IMR-90 (cell line): ENCODE results near the gene DCP2. TPM values are rescaled to one million over a fixed set of nuclear protein-coding genes. Genes with fewer than 3 reads are reported as not detected.

Experiments used
- ATAC-seq: fragments of 200-7000 bp; cut with Tn5 transposase; 2 replicates; pipeline ENCODE4 v1.9.1; 2020; ENCODE audit warnings: low read depth, mild to moderate bottlenecking, moderate library complexity
- BruUV-seq: library from RNA; stranded (reverse); fragments of 400-500 nt; replicated peaks from 2 replicates; lab custom pipeline; 2021; lab: Mats Ljungman, UMichigan
- CTCF ChIA-PET: fragments of 300-600 bp; formaldehyde crosslinking; extraction: SDS; loops from one replicate; lab custom pipeline; 2021; ENCODE audit warnings: antibody characterized with exemption; lab: Yijun Ruan, JAX
- POLR2A ChIA-PET: fragments of 300-600 bp; sonication (Branson Sonifier 250); formaldehyde crosslinking; loops from one replicate; lab custom pipeline; 2022; ENCODE audit warnings: antibody characterized with exemption; ENCODE audit not compliant: unreplicated experiment; lab: Charles Lee
- DNase-seq: peaks from one replicate; pipeline ENCODE4 v3.0.0; 2013
- H2AFZ ChIP-seq: replicated peaks from 2 replicates; pipeline ENCODE3; 2013; ENCODE audit warnings: low read length, mild to moderate bottlenecking; ENCODE audit not compliant: poor library complexity
- H2AK5ac ChIP-seq: 2 replicates; pipeline ENCODE4 v1.6.1; 2013; ENCODE audit warnings: low read depth, low read length, inconsistent platforms
- H2AK9ac ChIP-seq: replicated peaks from 2 replicates; pipeline ENCODE3; 2013; ENCODE audit warnings: mild to moderate bottlenecking, low read depth, low read length, moderate library complexity; ENCODE audit not compliant: poor library complexity
- H2BK120ac ChIP-seq: 2 replicates; pipeline ENCODE4 v1.6.1; 2013; ENCODE audit warnings: low read depth, low read length, inconsistent platforms
- H2BK15ac ChIP-seq: 3 replicates; pipeline ENCODE4 v1.6.1; 2013; ENCODE audit warnings: low read depth, low read length, inconsistent platforms
- H2BK20ac ChIP-seq: 2 replicates; pipeline ENCODE4 v1.6.1; 2013; ENCODE audit warnings: low read depth, mild to moderate bottlenecking, inconsistent platforms, low read length, moderate library complexity
- H2BK5ac ChIP-seq: 2 replicates; pipeline ENCODE4 v1.6.1; 2013; ENCODE audit warnings: mild to moderate bottlenecking, low read depth, low read length, inconsistent platforms; ENCODE audit not compliant: poor library complexity, severe bottlenecking
- H3K14ac ChIP-seq: replicated peaks from 2 replicates; pipeline ENCODE4 v1.6.1; 2013; ENCODE audit warnings: low read depth, low read length, inconsistent platforms
- H3K18ac ChIP-seq: 2 replicates; pipeline ENCODE4 v1.6.1; 2013; ENCODE audit warnings: low read depth, low read length, control low read depth
- H3K23ac ChIP-seq: 2 replicates; pipeline ENCODE4 v1.6.1; 2013; ENCODE audit warnings: low read depth, low read length, inconsistent platforms
- H3K27ac ChIP-seq: 2 replicates; pipeline ENCODE4 v1.5.1; 2013; ENCODE audit warnings: mild to moderate bottlenecking, control low read depth, low read length; ENCODE audit not compliant: insufficient read depth
- H3K27me3 ChIP-seq: 2 replicates; pipeline ENCODE4 v1.6.1; 2013; ENCODE audit warnings: low read length; ENCODE audit not compliant: control insufficient read depth, insufficient read depth
- H3K36me3 ChIP-seq: 2 replicates; pipeline ENCODE4 v1.6.1; 2013; ENCODE audit warnings: low read length, mixed read lengths; ENCODE audit not compliant: control insufficient read depth, insufficient read depth
- H3K4ac ChIP-seq: 2 replicates; pipeline ENCODE4 v1.6.1; 2013; ENCODE audit warnings: low read depth, low read length, inconsistent platforms
- H3K4me1 ChIP-seq: 2 replicates; pipeline ENCODE4 v1.6.1; 2013; ENCODE audit warnings: low read length, mixed read lengths; ENCODE audit not compliant: control insufficient read depth, insufficient read depth
- H3K4me2 ChIP-seq: 2 replicates; pipeline ENCODE4 v1.6.1; 2013; ENCODE audit warnings: low read depth, mild to moderate bottlenecking, control low read depth, low read length, moderate library complexity
- H3K4me3 ChIP-seq: 2 replicates; pipeline ENCODE4 v1.5.1; 2013; ENCODE audit warnings: low read depth, mild to moderate bottlenecking, control low read depth, low read length, moderate library complexity; ENCODE audit not compliant: insufficient read depth
- H3K56ac ChIP-seq: 2 replicates; pipeline ENCODE4 v1.6.1; 2013; ENCODE audit warnings: low read length, inconsistent platforms; ENCODE audit not compliant: insufficient read depth; ENCODE audit errors: extremely low read depth
- H3K79me1 ChIP-seq, 2 experiments: 2 replicates each; pipeline ENCODE4 v1.6.1; 2013; ENCODE audit warnings: low read length in 2 of 2, inconsistent platforms in 1 of 2, low read depth in 1 of 2
- H3K9ac ChIP-seq: 2 replicates; pipeline ENCODE4 v1.6.1; 2013; ENCODE audit warnings: low read depth, low read length, control low read depth
- H3K9me1 ChIP-seq: 2 replicates; pipeline ENCODE4 v1.6.1; 2013; ENCODE audit warnings: low read length, inconsistent platforms; ENCODE audit not compliant: insufficient read depth
- H3K9me3 ChIP-seq: 2 replicates; pipeline ENCODE4 v1.6.1; 2013; ENCODE audit warnings: low read length; ENCODE audit not compliant: control insufficient read depth, insufficient read depth
- H4K20me1 ChIP-seq: 2 replicates; pipeline ENCODE4 v1.6.1; 2013; ENCODE audit warnings: low read length, inconsistent platforms; ENCODE audit not compliant: insufficient read depth
- H4K5ac ChIP-seq: 2 replicates; pipeline ENCODE4 v1.6.1; 2013; ENCODE audit warnings: mild to moderate bottlenecking, low read depth, low read length, control low read depth
- H4K8ac ChIP-seq, 2 experiments: 2 replicates each; pipeline ENCODE4 v1.6.1; 2013; ENCODE audit warnings: low read depth in 2 of 2, low read length in 2 of 2, control low read depth in 1 of 2, inconsistent platforms in 1 of 2
- H4K91ac ChIP-seq: 2 replicates; pipeline ENCODE4 v1.6.1; 2013; ENCODE audit warnings: low read depth, low read length, inconsistent platforms; ENCODE audit not compliant: insufficient read depth
- NFE2L2 ChIP-seq: fragments of 150-350 bp; IDR thresholded peaks from 2 replicates; pipeline ENCODE4 v1.6.1; 2016; ENCODE audit warnings: low read depth, mild to moderate bottlenecking, low read length
- RAD21 ChIP-seq: IDR thresholded peaks from 2 replicates; pipeline ENCODE4 v1.6.1; 2012; ENCODE audit warnings: low read length, improper control_type of control experiment
- RCOR1 ChIP-seq: IDR thresholded peaks from 2 replicates; pipeline ENCODE4 v1.6.1; 2012; ENCODE audit warnings: mild to moderate bottlenecking, low read length, improper control_type of control experiment; ENCODE audit not compliant: insufficient replicate concordance
- RFX5 ChIP-seq: IDR thresholded peaks from 2 replicates; pipeline ENCODE4 v1.8.0; 2012; ENCODE audit warnings: low read depth, mild to moderate bottlenecking, low read length, moderate library complexity
- SMC3 ChIP-seq: fragments of 150-350 bp; IDR thresholded peaks from 2 replicates; pipeline ENCODE4 v1.6.1; 2016; ENCODE audit warnings: low read depth, mild to moderate bottlenecking, antibody characterized with exemption, low read length, moderate library complexity
- WGBS, 2 experiments: methylation state at CpG; one replicate each; pipeline versions ENCODE4 v1.1.5 to v1.1.7; 2013; ENCODE audit warnings: missing lambda C conversion rate in 2 of 2; ENCODE audit not compliant: insufficient read length in 1 of 2; ENCODE audit errors: extremely low coverage in 2 of 2; 5-methylcytosine and 5-hydroxymethylcytosine counted together
- dilution Hi-C: fragments of 300-500 bp; cut with HindIII; formaldehyde crosslinking; loops from one replicate; pipeline ENCODE4 v1.14.3; 2018; ENCODE audit warnings: low sequenced_read_pairs; ENCODE audit not compliant: unreplicated experiment
- in situ Hi-C: fragments of 300-500 bp; cut with MboI; formaldehyde crosslinking; loops from 3 replicates; pipeline ENCODE4 v1.14.3; 2019; ENCODE audit warnings: low sequenced_read_pairs, inconsistent platforms, mixed read lengths
- intact Hi-C: fragments of 100-400 bp; cut with micrococcal nuclease; formaldehyde crosslinking; loops from 2 replicates; pipeline ENCODE4 v1.10.0; 2022
- polyA plus RNA-seq, 3 experiments: library from polyadenylated mRNA; depleted of rRNA; stranded (reverse); fragments of >200 nt; gene quantifications; 2 replicates each; pipeline ENCODE4 v1.2.3, GENCODE V29; 2012; ENCODE audit warnings: low replicate concordance in 1 of 3
- total RNA-seq: library from RNA; depleted of rRNA; stranded (reverse); fragments of >200 nt; gene quantifications from 2 replicates; pipeline ENCODE4 v1.2.3, GENCODE V29; 2012
- TF ChIP-seq, protein P1 (sequence below): fragments of 150-350 bp; IDR thresholded peaks from 2 replicates; pipeline ENCODE4 v1.6.1; 2016; ENCODE audit warnings: low read depth, mild to moderate bottlenecking, low read length, moderate library complexity, borderline replicate concordance

Gene DCP2
- total and polyA plus RNA-seq, 2 of the 4 experiments (the other 2 are of a cell fraction), result 6.9 to 18.6 TPM

DNA sequence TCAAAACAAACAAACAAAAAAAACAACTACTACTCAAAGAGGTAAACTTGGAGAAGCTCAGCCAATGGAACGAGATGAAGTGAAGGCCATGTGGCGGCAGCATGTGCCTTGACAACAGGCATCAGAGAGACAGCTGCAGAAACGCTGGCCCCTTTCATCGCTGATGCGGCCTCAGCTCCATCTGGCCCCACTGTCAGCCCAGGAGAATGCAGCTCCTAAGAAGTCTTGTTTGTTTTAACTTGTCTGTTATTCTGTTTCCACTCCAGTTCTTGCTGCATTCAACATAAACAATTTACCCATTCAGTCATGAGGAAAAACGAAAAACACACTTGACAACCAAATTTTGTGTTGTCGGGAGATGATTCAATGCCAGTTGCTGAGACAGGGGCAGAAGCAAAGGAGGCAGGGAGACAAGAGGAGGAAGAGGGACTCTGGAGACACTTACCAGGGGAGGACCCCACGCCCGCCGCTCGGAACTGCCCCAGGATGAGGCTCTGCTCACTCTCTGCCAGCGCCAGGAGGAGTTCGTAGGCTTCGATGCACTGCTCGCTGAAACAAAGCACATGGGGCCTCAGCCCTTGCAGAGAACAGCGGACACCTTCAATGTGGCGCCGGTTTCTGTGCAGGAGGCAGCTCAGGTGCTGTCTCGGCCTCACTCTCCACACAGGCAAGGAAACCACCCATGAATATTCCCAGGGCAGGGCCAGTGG, 91.2 kb downstream of the DCP2 start (continued):
- TF ChIP-seq, protein P1, sequence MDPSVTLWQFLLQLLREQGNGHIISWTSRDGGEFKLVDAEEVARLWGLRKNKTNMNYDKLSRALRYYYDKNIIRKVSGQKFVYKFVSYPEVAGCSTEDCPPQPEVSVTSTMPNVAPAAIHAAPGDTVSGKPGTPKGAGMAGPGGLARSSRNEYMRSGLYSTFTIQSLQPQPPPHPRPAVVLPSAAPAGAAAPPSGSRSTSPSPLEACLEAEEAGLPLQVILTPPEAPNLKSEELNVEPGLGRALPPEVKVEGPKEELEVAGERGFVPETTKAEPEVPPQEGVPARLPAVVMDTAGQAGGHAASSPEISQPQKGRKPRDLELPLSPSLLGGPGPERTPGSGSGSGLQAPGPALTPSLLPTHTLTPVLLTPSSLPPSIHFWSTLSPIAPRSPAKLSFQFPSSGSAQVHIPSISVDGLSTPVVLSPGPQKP, result no peak

DNA sequence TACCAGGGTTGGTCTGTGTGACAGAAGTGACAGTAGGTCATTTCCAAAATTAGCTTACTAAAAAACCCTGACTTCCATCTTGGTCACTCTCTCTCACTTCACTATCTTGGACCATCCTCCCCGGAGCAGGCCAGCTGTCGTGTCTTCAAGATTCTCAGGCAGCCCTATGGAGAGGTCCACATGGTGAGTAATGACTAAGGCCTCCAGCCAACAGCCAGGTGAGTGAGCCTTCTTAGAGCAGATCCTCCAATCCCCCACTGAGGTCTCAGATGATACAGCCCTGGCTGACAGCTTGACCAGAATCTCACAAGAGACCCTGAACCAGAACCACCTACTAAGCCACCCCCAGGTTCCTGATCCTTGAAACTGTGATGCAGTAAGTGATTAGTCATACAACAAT, 92.0 kb downstream of the DCP2 start:
- in situ Hi-C loops (no loop called here), intact Hi-C loops (loop anchor here (5.0 to 10.0 kb wide), 2 partner anchors 204 to 226 kb away; no protein-coding TSS in a partner anchor), dilution Hi-C loops (no loop called here)
- H3K4me2 ChIP-seq, result no peak overlapping the region
- H3K27ac ChIP-seq, result peak overlapping the region; percentile 45; the same call in 1 of the 2 replicates
- peak overlapping the region; percentile 60 for H3K18ac ChIP-seq
- ChIA-PET POLR2A (no interaction called here), CTCF (interaction anchor here (1.3 to 2.3 kb wide), 2 partner anchors 72 to 225 kb away, joined by 3 to 8 read pairs; no protein-coding TSS in a partner anchor)
- peak; percentile 63 for ATAC-seq
- no TSS peak for BruUV-seq
- TF ChIP-seq, protein P1, result no peak
- TF ChIP-seq NFE2L2, result no peak
- TF ChIP-seq RFX5, result no peak
- no peak for TF ChIP-seq RAD21
- TF ChIP-seq RCOR1, result no peak
- TF ChIP-seq SMC3, result no peak
- peaks cover 22% of the 10 kb centered on the region; the same call in 1 of the 2 replicates for H3K9me1 ChIP-seq
- H3K4ac ChIP-seq, result peak overlapping the region; percentile 88
- H3K79me1 ChIP-seq, result no peaks in the 10 kb centered on the region
- no peak overlapping the region for H3K9ac ChIP-seq
- H3K9me3 ChIP-seq, result no peaks in the 10 kb centered on the region
- H4K20me1 ChIP-seq, result no peaks in the 10 kb centered on the region; the same call in 1 of the 2 replicates
- H4K5ac ChIP-seq, result peak overlapping the region; percentile 21; the same call in 1 of the 2 replicates
- H3K14ac ChIP-seq, result peak overlapping the region; percentile 75
- peaks cover 14% of the 10 kb centered on the region for H3K4me1 ChIP-seq
- peak overlapping the region; percentile 6 for H2BK5ac ChIP-seq
- H2AK9ac ChIP-seq, result peak overlapping the region; percentile 33
- peak; percentile 82 for DNase-seq
- H3K23ac ChIP-seq, result 0 out of 2 replicates have a peak overlapping the region, but pooled peaks have one; percentile 44
- H3K4me3 ChIP-seq, result no peak overlapping the region
- no peaks in the 10 kb centered on the region for H3K27me3 ChIP-seq
- peaks cover 35% of the 10 kb centered on the region for H3K36me3 ChIP-seq
- peak overlapping the region; percentile 81 for H2BK120ac ChIP-seq
- H2AFZ ChIP-seq, result peak overlapping the region; percentile 38
- peak overlapping the region; percentile 94; the same call in 1 of the 2 replicates for H2AK5ac ChIP-seq
- WGBS, 2 experiments, result no CpG with 5 or more reads among the region's 2 CpGs
- H2BK20ac ChIP-seq, result peak overlapping the region; percentile 79
- H2BK15ac ChIP-seq, result peak overlapping the region; percentile 81; the same call in 1 of the 3 replicates
- peak overlapping the region; percentile 5 to 79; a peak in 2 of 4 replicates for H4K8ac ChIP-seq
- no peak overlapping the region for H3K56ac ChIP-seq
- H4K91ac ChIP-seq, result peak overlapping the region; percentile 87
